ENCODE results near the gene FGFBP3. TPM values are rescaled to one million over a fixed set of nuclear protein-coding genes. Genes with fewer than 3 reads are reported as not detected.

FGFBP3 gene
- total and polyA plus RNA-seq, 2 of the 13 experiments (the other 11 are each of a cell fraction or from before 2014, with no cell fraction given): 0.50 to 2.0 TPM

GRCh38 chr10:91941426-91941825 is 32.1 kb upstream of the FGFBP3 start:
- FAIRE-seq (no peak), ATAC-seq (no peak), DNase-seq (ENCODE audit: low spot score) (no peak)
- Histone ChIP-seq H3K4me2 (ENCODE audit: low read depth, low read length) (no peak overlapping the region), H3K9me3 (ENCODE audit: low read length) (no peaks in the 10 kb centered on the region), H3K9ac (ENCODE audit: insufficient read depth, low read depth, low read length) (no peak overlapping the region), H3K4me3 (replicated peaks in 1 of 3; ENCODE audit: insufficient read depth in 1 of 3, low read depth in 2 of 3, low read length in 3 of 3) (no peak overlapping the region), H3K4me1 (ENCODE audit: insufficient read depth, low read length) (no peaks in the 10 kb centered on the region), H4K20me1 (ENCODE audit: insufficient read depth, low read length) (no peaks in the 10 kb centered on the region), H2AFZ (ENCODE audit: low read length) (no peak overlapping the region), H3K27ac (ENCODE audit: extremely low read length, insufficient read depth, low read length) (no peak overlapping the region), H3K27me3 (ENCODE audit: control insufficient read depth in 1 of 2, insufficient read depth in 2 of 2, low read length in 2 of 2) (no peaks in the 10 kb centered on the region), H3K79me2 (ENCODE audit: insufficient read depth, low read length) (peaks cover 23% of the 10 kb centered on the region), H3K36me3 (replicated peaks in 1 of 2; ENCODE audit: control insufficient read depth in 1 of 2, insufficient read depth in 2 of 2, low read length in 2 of 2) (peaks cover 12 to 65% of the 10 kb centered on the region in 2 experiments; a peak in 4 of 5 replicates)
- 90% methylated on average over 1 of the region's 1 CpG for WGBS (ENCODE audit: low lambda C conversion rate)
- no TSS peak for BruUV-seq (replicated peaks)
- TF ChIP-seq SRY (CRISPR knock-in tag; IDR thresholded peaks at IDR 0.05) (no peak), MTA3 (CRISPR knock-in tag; IDR thresholded peaks at IDR 0.05) (no peak), ZBTB21 (CRISPR knock-in tag; IDR thresholded peaks at IDR 0.05) (no peak), ZNF350 (CRISPR knock-in tag; IDR thresholded peaks at IDR 0.05; ENCODE audit: borderline replicate concordance, low read depth) (no peak), TEAD3 (CRISPR knock-in tag; optimal IDR thresholded peaks at IDR 0.05; ENCODE audit: borderline replicate concordance) (no peak), TCF12 (IDR thresholded peaks at IDR 0.05) (no peak), TCF12 (CRISPR knock-in tag; IDR thresholded peaks at IDR 0.05) (no peak), ZNF24 (IDR thresholded peaks at IDR 0.05) (no peak), KAT8 (CRISPR knock-in tag; IDR thresholded peaks at IDR 0.05) (no peak), ZSCAN21 (CRISPR knock-in tag; IDR thresholded peaks at IDR 0.05; ENCODE audit: borderline replicate concordance) (no peak), TEAD2 (CRISPR knock-in tag; IDR thresholded peaks at IDR 0.05) (no peak), ZNF770 (CRISPR knock-in tag; IDR thresholded peaks at IDR 0.05) (no peak), MYC (CRISPR knock-in tag; IDR thresholded peaks at IDR 0.05; ENCODE audit: borderline replicate concordance) (no peak), CCAR2 (optimal IDR thresholded peaks at IDR 0.05; ENCODE audit: low read depth, low read length) (no peak), ZNF556 (CRISPR knock-in tag; IDR thresholded peaks at IDR 0.05; ENCODE audit: borderline replicate concordance) (no peak), BRF2 (CRISPR knock-in tag; IDR thresholded peaks at IDR 0.05) (no peak), JUN (CRISPR knock-in tag; IDR thresholded peaks at IDR 0.05) (no peak), IRF2 (CRISPR knock-in tag; IDR thresholded peaks at IDR 0.05) (no peak), ZNF607 (CRISPR knock-in tag; IDR thresholded peaks at IDR 0.05; ENCODE audit: borderline replicate concordance) (no peak), ZNF224 (CRISPR knock-in tag; IDR thresholded peaks at IDR 0.05) (no peak)
- intact Hi-C loops (cut with micrococcal nuclease; ENCODE audit: unreplicated experiment) (no loop called here), in situ Hi-C loops (cut with HindIII; ENCODE audit: extremely low pct_ligation_motif_present, low pct_unique_long_range_greater_than_20kb) (no loop called here)
- POLR2A ChIA-PET: no interaction called here
- CTCF ChIA-PET (ENCODE audit: low intra/inter-chr PET ratio, low total read pairs): no interaction called here

Data from HepG2 (cell line).